Eye (tissue), 1 donor: ENCODE results near the gene ZNF667.
A peak's percentile ranks its signal among the peaks of the same experiment; 100 is the strongest.

ENCODE experiments used
- DNase-seq: peaks from one replicate; pipeline ENCODE4 v3.0.0-alpha.2; 2015

Gene ZNF667

DNA sequence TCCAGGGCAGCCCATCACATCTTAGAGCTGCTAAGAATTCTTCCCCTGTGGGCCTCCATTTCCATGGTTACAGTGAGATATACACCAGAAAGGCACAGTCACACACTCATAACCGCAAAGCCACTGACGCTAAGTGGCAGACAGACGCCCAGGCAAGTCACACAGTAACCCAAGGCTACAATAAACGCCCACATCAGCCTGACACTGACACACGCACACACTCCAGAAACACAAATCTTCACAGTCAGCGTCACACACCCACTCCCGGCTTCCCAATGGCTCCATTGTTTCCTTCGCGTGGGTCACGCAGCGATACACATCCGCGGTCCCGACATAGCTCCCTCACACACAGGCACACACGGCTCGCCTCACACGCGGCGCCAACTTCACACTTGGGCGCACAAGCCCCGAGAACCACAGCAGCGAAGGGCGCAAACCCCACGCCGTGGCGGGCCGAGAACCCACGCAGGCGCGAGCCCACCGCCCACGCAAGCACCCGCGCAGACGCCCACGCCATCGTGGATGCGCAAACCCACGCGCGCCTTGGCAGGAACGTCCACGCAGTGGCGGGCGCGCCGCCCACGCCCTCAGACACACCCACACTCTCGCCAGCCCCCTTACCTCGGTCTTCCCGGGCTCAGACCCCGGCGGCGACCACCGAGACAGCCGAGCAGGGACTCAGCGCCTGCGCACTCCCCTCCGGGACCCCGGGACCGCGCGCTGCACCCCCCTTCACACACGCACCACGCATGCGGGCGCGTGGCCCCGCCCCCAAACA, at the start of gene ZNF667:
ZNF667 (minus strand) TSS at position 695 of the 778 bp plus-strand sequence. CDS start 14,975 bp downstream, outside the sequence.
- DNase-seq = peak; percentile 83

DNA sequence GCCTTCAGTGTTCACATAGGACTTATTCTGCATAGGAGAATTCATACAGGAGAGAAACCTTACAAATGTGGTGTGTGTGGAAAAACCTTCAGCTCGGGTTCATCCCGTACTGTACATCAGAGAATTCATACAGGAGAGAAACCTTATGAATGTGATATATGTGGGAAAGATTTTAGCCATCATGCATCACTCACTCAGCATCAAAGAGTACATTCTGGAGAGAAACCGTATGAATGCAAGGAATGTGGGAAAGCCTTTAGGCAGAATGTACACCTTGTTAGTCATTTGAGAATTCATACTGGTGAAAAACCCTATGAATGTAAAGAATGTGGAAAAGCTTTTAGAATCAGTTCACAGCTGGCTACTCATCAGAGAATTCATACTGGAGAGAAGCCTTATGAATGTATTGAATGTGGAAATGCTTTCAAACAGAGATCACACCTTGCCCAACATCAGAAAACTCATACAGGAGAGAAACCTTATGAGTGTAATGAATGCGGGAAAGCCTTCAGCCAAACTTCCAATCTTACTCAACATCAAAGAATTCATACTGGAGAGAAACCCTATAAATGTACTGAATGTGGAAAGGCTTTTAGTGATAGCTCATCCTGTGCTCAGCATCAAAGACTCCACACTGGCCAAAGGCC, 48.2 kb upstream of the ZNF667 start:
- DNase-seq = no peak

DNA sequence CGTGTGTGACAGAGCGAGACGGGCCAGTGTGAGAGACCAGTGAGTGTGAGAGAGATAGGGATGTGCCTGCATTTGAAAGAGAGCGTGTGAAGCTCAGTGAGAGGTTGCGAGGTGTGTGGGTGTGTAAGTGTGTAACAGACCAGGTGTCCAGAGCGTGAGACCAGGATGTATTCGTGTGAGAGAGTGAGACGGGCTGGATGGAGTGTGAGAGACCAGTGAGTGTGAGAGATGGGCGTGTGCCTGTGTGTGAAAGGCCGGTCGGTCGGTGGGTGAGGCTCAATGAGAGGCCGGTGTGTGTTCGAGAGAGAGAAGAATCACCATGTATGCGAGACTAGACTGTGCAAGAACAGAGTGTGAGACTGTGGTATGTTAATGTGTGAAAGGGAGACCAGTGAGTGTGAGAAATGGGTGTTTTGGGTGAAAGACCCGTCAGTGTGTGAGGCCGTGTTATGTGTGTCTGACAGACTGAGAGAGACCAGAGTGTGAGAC, 31.2 kb upstream of the ZNF667 start:
- DNase-seq = no peak

DNA sequence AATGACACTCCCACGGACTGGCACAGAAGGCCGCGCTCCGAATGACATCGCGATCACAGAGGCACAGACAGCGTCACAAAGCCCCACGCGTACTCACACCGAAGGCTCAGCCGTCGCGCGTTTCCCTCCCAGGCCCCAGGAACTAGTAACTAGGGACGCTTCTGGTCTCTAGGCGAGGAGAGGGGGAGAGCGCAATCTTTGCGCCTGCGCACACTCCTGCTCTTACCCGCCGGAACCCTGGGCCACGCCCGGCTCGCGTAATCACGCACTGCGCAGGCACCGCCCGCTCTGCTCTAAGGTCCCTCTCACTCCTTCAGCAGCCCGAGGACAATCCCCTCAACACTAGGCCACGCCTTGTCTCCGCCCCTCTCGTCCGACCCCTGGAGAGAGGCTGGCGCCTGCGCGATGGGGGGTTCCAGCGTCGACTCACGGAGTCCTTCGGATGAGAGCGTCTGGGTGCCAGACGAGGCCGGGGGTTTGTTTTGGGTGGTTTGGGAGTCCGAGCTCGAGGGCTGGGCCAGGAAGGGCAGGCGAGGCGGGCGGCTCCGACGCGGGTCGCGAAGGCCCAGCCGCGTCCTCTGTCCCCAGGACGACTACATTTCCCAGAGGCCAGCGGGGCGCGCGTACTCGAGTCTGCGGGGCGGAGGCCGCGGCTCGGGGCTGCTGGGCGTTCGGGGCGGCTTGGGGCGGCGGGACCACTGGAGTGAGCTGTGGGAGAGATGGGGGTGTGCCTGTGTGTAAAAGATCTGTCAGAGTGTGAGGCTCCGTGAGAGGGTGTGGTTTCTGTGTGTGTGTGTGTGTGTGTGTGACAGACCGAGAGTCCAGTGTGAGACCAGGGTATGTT, 30.5 kb upstream of the ZNF667 start, which contains the start of gene ZNF471:
ZNF471 (plus strand) TSS at position 410 of the 844 bp plus-strand sequence. CDS start 3,717 bp downstream, outside the sequence.
- peak; percentile 100 for DNase-seq

DNA sequence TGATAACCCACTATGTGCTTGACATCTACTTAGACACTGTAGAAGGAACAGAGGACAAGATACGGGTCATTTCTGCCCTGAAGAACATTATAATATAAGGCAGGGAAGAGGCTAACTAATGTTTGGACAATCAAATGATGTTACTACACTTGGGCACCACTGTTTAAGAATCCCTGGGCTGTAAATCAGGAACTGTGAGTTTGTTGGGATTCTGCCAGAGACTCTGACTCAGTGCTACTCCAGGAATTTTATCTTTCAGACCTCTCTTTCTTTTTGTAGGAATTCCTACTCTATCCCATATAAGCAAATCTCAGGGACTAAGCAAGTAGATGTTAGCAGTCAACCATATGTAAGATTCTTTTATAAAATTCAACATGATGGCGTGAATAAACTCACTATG, 27.4 kb upstream of the ZNF667 start:
- no peak for DNase-seq

DNA sequence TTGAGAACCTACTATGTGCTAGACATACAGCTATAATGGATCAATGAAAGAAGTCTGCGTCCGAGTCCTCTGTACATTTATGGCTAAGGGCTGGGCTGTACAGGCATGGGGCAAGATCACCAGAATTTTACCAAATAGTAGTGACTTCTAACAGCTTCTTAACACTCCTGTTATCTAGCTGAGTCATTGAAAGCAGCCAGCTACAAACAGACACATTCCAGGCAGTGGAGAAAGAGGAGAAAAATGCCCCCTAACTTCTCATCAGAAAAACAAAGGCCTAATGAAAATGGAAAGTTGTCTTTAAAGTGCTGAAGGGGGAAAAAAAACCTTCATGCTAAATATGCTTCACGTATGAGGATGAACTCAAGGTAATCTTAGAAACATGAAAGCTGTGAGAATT, 14.3 kb upstream of the ZNF667 start:
- DNase-seq = no peak

DNA sequence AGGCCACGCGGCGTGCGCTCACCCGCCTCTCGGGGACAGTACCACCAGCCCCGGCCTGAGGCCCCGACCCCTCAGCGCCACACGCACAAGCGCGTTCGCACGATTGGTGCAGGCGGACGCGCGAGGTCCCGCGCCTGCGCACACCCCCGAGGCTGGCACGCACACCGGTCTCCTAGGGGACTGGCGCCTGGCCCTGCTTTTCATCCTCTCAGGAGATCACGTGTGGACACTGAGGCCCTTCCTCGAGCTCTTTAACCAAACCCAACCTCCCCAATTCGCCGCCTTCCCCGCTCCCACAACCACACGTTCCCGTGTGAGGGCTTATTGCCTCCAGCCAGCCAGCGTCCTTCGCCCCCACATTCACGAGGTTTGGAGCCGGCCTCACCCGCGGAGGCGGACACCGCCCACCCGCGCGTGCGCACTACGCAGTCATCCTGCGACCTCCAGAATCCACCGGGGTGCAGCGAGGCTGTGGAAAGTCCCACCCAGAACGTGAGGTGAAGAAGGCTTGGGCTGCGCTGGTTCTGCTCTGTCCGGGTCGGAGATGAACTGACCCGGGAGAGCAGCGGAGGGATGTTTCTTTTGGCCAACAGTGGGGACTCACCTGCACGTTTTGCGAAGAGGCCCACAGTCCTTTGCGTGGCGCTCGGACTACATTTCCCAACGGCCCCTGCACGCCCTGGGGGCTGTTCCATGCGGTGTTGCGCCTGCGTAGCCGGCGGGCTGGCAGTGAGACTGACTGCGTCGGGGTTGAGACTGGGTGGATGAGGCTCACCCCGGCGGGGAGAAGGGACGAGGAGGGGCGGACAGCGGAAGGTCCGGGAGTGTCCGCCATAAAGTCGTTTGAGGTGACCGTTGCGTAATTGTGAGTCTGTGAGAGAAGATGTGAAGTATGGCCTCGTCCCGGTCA, 539 bp upstream of the ZNF667 start:
- peak; percentile 98 for DNase-seq

DNA sequence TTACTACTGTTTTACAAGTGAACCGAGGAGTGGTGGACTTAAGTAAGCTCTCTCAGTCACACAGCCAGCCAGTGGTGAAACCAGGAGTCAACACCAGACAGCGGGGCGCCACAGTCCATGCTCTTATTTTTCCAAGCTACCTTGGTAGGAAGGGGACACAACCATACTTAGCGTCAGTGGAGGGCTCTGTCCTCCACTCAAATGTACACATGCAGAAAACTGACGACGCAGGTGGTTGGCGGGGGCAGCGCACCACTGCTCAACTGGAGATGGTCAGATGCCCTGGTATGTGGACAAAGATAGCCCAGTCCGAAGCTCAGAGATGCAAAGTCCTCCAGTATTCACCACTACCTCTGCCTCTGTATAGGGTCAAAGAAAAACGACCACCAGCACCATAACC, 1.1 kb downstream of the ZNF667 start:
- DNase-seq = no peak

DNA sequence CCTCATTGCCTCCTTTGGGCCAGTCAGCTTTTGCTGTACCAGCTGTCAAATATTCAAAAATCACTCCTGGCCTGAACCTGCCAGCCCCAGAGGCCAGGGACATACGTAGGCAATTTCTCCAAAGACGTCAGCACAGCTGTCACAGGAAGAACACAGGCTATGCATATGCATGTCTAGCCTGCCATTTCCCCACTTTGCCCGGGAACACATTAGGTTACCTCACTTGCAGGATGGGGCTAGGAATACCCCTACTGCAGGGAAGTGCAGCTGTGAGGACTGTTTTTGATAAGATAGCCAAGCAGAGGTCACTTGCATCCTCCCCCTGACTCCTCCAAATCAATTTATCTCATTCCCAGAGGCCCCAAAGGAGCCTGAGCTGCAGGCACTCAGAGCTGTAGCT, 2.8 kb downstream of the ZNF667 start:
- DNase-seq = peak; percentile 65

DNA sequence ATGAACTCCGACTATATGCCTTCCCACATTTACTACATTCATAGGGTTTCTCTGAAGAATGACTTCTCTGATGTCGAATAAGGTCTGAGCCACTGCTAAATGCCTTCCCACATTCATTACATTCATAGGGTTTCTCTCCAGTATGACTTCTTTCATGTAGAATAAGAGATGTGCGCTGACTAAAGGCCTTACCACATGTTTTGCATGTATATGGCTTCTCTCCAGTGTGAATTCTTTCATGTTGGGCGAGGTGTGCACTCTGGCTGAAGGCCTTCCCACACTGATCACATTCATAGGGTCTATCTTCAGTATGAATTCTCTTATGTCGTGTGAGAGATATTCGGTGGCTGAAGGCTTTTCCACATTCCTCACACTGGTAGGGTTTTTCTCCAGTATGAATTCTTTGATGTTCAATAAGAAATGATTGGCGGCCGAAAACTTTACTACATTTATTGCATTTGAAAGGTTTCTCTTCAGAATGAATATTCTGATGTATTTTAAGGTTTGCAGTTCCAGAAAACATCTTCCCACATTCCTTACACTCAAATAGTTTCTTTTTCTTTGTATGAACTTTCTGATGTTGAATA, 35.8 kb downstream of the ZNF667 start:
- no peak for DNase-seq

DNA sequence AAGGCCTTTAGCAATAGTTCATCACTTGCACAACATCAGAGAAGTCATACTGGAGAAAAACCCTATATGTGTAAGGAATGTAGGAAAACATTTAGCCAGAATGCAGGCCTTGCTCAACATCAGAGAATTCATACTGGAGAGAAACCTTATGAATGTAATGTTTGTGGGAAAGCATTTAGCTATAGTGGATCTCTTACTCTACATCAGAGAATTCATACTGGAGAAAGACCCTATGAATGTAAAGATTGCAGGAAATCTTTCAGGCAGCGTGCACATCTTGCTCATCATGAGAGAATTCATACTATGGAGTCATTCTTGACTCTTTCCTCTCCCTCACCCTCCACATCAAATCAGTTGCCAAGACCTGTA, 53.2 kb downstream of the ZNF667 start:
- no peak for DNase-seq

DNA sequence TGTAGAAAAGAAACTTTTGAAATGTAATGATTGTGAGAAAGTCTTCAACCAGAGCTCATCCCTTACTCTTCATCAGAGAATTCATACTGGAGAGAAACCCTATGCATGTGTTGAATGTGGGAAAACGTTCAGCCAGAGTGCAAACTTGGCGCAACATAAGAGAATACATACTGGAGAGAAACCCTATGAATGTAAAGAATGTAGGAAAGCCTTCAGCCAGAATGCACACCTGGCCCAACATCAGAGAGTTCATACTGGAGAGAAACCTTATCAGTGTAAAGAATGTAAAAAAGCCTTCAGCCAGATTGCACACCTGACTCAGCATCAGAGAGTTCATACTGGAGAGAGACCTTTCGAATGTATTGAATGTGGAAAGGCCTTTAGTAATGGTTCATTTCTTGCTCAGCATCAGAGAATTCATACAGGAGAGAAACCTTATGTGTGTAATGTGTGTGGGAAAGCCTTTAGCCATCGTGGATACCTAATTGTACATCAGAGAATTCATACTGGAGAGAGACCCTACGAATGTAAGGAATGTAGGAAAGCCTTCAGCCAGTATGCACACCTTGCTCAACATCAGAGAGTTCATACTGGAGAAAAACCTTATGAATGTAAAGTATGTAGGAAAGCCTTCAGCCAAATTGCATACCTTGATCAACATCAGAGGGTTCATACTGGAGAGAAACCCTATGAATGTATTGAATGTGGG, 53.7 kb downstream of the ZNF667 start:
- DNase-seq = no peak

DNA sequence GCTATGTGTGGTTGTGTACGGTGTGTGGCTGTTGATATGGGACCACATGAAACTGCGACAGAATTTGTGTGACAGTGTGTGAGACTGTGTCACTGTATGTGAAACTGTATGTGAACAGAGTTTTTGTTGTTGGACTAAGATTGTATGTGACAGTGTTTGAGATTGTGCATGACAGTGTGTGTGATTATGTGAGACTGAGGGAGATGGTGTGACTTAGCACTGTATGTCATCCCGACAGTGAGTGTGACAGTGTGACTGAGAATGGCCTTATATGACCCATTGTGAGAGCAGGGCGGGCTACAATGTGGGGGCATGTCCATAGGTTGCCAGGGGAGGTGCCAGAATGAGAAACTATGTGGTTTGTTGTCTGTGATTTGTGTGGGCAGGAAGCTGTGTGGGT, 72.1 kb downstream of the ZNF667 start:
- no peak for DNase-seq

DNA sequence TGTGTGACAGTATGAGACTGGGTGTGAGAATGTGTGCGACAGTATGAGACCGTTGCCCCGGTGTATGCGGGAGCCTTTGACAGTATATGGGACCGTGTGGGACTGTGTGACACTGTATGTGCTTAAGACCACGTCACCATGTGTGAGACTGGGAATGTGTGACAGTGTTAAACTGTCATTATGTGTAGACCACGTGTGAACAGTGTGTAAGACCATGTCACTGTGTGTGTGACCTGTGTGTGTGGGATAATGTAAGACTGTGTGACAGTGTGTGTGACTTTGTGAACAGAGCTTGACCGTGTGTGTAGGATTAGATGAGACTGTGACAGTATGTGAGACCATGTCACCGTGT, 72.5 kb downstream of the ZNF667 start:
- DNase-seq = no peak

DNA sequence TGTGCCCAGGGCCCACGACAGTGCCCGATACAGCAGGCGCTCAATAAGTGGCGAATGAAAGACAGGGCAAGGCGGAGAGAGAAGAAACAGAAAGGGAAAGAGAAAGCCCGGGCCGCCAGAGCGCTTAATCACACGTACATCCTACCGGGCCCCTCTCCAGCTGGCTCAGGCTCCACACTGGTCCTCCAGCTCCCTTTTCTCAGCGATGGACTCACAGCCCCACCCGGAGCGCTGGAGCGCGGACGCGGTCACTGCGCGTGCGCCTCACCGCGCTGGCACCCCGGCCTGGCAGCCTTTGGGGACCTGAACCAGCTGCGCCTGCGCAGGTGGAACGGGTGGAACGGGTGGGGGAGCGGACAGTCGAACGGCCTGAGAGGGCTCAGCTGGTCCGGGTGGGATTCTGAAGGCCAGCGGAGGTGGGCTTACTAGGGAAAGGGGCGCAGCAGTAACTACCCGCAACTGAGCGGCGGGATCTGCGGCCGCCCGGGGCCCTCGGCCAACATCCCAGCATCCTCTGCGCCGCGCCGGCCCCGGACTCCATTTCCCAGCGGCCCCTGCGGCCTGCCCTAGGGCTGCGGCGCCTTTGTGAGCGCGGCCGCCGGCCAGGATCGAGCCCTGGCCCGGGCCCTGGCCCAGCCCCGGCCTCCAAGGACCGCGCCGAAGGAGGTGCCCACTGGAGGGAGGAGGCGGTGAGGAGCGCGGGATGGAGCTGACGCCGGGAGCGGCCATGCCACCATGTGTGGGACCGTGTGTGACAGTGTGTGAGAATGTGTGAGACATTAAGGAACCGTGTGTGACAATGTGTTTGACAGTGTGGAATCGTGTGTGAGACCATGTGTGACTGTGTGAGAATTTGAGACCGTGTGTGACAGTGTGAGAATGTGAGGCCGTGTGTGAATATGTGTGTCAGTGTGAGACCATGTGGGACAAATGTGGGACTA, 73.1 kb downstream of the ZNF667 start, which contains the start of gene ZNF583:
ZNF583 (plus strand) TSS at position 569 of the 941 bp plus-strand sequence. CDS start 2,783 bp downstream, outside the sequence.
- peak; percentile 97 for DNase-seq

DNA sequence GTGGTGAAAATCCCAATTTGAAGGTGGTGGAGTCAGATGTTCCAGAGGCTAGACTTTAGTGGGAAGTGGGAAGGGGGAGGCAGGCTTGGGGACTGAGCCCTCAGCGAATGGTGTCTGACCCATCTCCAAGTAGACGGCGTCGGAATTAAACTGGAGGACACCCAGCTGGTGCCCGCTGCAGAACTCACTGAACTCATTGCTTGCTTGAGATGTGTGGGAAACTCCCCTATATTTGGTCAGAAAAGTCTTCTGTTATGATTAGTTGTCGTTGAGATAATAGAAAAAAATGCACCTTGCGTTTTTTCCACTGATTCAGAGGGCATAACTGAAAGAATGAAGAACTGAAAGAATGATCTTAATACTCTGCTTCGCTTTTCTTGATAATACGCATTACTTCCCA, 73.9 kb downstream of the ZNF667 start:
- no peak for DNase-seq

DNA sequence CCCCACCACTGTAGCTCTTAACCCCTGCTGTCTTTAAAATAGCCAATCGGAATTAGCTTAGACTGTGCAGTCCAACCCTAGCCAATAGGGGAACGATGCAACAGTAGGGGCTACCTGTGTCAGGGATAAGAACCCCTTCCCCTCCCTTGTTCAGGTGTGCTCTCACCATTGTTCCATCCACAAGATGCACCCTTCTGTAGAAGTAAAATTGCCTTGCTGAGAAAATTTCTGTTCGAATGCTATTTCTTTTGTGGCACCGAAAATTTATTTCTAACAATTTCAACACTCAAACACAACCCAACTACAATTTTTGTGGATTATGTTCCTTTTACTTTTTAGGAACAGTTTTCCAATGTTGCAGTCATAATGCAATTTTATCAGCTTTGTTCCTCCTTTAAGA, 76.7 kb downstream of the ZNF667 start:
- DNase-seq = no peak

DNA sequence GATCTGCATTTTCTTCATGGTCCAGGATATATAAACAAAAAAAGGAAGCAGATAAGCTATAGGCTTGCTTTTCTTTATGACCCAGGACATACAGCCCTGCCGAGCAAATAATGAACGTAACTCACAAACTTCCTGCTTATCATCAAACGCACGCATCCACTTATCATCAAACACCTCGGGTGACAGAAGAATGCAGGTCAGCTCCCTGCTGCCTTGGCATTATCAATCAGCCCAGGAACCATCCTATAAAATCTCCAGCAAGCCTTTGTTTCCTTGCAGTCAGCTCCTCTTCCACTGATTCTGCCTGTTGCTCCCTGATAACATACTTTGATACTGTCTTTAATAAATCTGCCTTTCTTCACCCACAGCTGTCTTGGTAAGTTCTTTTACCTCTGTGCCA, 78.3 kb downstream of the ZNF667 start:
- DNase-seq = no peak

DNA sequence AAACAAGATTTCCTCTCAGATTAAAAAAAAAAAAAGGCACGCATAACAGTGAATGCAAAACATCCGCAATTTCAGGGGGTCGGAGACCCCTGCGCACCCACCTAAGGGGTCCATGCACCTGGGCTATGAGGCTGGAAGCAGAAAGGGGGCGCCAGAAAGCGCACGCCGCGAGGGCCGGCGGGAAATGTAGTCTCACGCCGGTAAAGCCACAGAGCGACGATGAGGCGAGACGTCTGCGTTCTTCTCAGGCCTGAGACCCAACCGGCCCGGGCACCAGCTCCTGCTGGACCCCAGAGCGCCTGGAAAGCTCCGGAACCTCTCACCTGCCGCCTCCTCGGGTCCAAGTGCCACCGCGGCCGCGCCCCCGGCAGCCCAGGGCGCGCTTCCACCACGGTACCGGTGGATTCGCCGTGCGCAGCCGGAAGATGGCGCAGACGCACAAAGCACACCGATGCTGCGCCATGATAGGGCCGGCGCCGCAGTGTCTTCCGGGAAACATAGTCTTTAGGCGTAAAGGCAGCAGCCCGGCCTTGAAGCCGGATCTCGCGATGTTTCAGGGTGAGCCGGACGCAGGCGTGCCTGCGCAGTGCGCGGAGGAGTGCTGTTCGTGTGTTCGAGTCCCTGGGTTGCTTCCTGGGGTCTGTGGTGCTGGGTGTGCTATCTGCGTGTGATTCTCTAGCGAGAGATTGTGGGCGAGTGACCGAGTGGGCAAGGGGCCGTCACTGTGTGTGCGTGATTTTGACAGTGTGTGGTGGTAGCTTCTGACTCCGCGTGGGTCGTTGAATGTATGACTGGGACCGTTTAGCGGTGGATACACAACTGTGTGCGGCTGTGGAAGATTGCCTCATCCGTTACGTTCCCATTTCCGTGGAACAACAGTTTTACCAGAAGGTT, 83.8 kb downstream of the ZNF667 start, which contains the start of gene ZNF582:
ZNF582 (minus strand) TSS at position 416 of the 894 bp plus-strand sequence. CDS start 1,782 bp downstream, outside the sequence.
- DNase-seq = peak; percentile 99
